Measurements from ENCODE around the gene ZNF804A.

The ZNF804A gene

GRCh38 chr2:184945824-184946223, 347.5 kb downstream of the ZNF804A start:
- no peak for DNase-seq

GRCh38 chr2:184956856-184957255, 358.5 kb downstream of the ZNF804A start:
- no peak for DNase-seq

- no peak for DNase-seq
Observed at GRCh38 chr2:184971546-184972068, 373.3 kb downstream of the ZNF804A start.

Data from activated gamma-delta T cell (primary cell).